IMR-90 (cell line): ENCODE results near the gene ANKS4B. TPM values are rescaled to one million over a fixed set of nuclear protein-coding genes. Genes with fewer than 3 reads are reported as not detected.

Experiments
- ATAC-seq: fragments of 200-7000 bp; cut with Tn5 transposase; 2 replicates; pipeline ENCODE4 v1.9.1; 2020; ENCODE audit warnings: low read depth, mild to moderate bottlenecking, moderate library complexity
- BruUV-seq: library from RNA; stranded (reverse); fragments of 400-500 nt; replicated peaks from 2 replicates; lab custom pipeline; 2021; lab: Mats Ljungman, UMichigan
- CTCF ChIA-PET: fragments of 300-600 bp; formaldehyde crosslinking; extraction: SDS; loops from one replicate; lab custom pipeline; 2021; ENCODE audit warnings: antibody characterized with exemption; lab: Yijun Ruan, JAX
- POLR2A ChIA-PET: fragments of 300-600 bp; sonication (Branson Sonifier 250); formaldehyde crosslinking; loops from one replicate; lab custom pipeline; 2022; ENCODE audit warnings: antibody characterized with exemption; ENCODE audit not compliant: unreplicated experiment; lab: Charles Lee
- DNase-seq: peaks from one replicate; pipeline ENCODE4 v3.0.0; 2013
- H2AFZ ChIP-seq: replicated peaks from 2 replicates; pipeline ENCODE3; 2013; ENCODE audit warnings: low read length, mild to moderate bottlenecking; ENCODE audit not compliant: poor library complexity
- H2AK5ac ChIP-seq: 2 replicates; pipeline ENCODE4 v1.6.1; 2013; ENCODE audit warnings: low read depth, low read length, inconsistent platforms
- H2AK9ac ChIP-seq: replicated peaks from 2 replicates; pipeline ENCODE3; 2013; ENCODE audit warnings: mild to moderate bottlenecking, low read depth, low read length, moderate library complexity; ENCODE audit not compliant: poor library complexity
- H2BK120ac ChIP-seq: 2 replicates; pipeline ENCODE4 v1.6.1; 2013; ENCODE audit warnings: low read depth, low read length, inconsistent platforms
- H2BK15ac ChIP-seq: 3 replicates; pipeline ENCODE4 v1.6.1; 2013; ENCODE audit warnings: low read depth, low read length, inconsistent platforms
- H2BK20ac ChIP-seq: 2 replicates; pipeline ENCODE4 v1.6.1; 2013; ENCODE audit warnings: low read depth, mild to moderate bottlenecking, inconsistent platforms, low read length, moderate library complexity
- H2BK5ac ChIP-seq: 2 replicates; pipeline ENCODE4 v1.6.1; 2013; ENCODE audit warnings: mild to moderate bottlenecking, low read depth, low read length, inconsistent platforms; ENCODE audit not compliant: poor library complexity, severe bottlenecking
- H3K14ac ChIP-seq: replicated peaks from 2 replicates; pipeline ENCODE4 v1.6.1; 2013; ENCODE audit warnings: low read depth, low read length, inconsistent platforms
- H3K18ac ChIP-seq: 2 replicates; pipeline ENCODE4 v1.6.1; 2013; ENCODE audit warnings: low read depth, low read length, control low read depth
- H3K23ac ChIP-seq: 2 replicates; pipeline ENCODE4 v1.6.1; 2013; ENCODE audit warnings: low read depth, low read length, inconsistent platforms
- H3K27ac ChIP-seq: 2 replicates; pipeline ENCODE4 v1.5.1; 2013; ENCODE audit warnings: mild to moderate bottlenecking, control low read depth, low read length; ENCODE audit not compliant: insufficient read depth
- H3K27me3 ChIP-seq: 2 replicates; pipeline ENCODE4 v1.6.1; 2013; ENCODE audit warnings: low read length; ENCODE audit not compliant: control insufficient read depth, insufficient read depth
- H3K36me3 ChIP-seq: 2 replicates; pipeline ENCODE4 v1.6.1; 2013; ENCODE audit warnings: low read length, mixed read lengths; ENCODE audit not compliant: control insufficient read depth, insufficient read depth
- H3K4ac ChIP-seq: 2 replicates; pipeline ENCODE4 v1.6.1; 2013; ENCODE audit warnings: low read depth, low read length, inconsistent platforms
- H3K4me1 ChIP-seq: 2 replicates; pipeline ENCODE4 v1.6.1; 2013; ENCODE audit warnings: low read length, mixed read lengths; ENCODE audit not compliant: control insufficient read depth, insufficient read depth
- H3K4me2 ChIP-seq: 2 replicates; pipeline ENCODE4 v1.6.1; 2013; ENCODE audit warnings: low read depth, mild to moderate bottlenecking, control low read depth, low read length, moderate library complexity
- H3K4me3 ChIP-seq: 2 replicates; pipeline ENCODE4 v1.5.1; 2013; ENCODE audit warnings: low read depth, mild to moderate bottlenecking, control low read depth, low read length, moderate library complexity; ENCODE audit not compliant: insufficient read depth
- H3K56ac ChIP-seq: 2 replicates; pipeline ENCODE4 v1.6.1; 2013; ENCODE audit warnings: low read length, inconsistent platforms; ENCODE audit not compliant: insufficient read depth; ENCODE audit errors: extremely low read depth
- H3K79me1 ChIP-seq, 2 experiments: 2 replicates each; pipeline ENCODE4 v1.6.1; 2013; ENCODE audit warnings: low read length in 2 of 2, inconsistent platforms in 1 of 2, low read depth in 1 of 2
- H3K9ac ChIP-seq: 2 replicates; pipeline ENCODE4 v1.6.1; 2013; ENCODE audit warnings: low read depth, low read length, control low read depth
- H3K9me1 ChIP-seq: 2 replicates; pipeline ENCODE4 v1.6.1; 2013; ENCODE audit warnings: low read length, inconsistent platforms; ENCODE audit not compliant: insufficient read depth
- H3K9me3 ChIP-seq: 2 replicates; pipeline ENCODE4 v1.6.1; 2013; ENCODE audit warnings: low read length; ENCODE audit not compliant: control insufficient read depth, insufficient read depth
- H4K20me1 ChIP-seq: 2 replicates; pipeline ENCODE4 v1.6.1; 2013; ENCODE audit warnings: low read length, inconsistent platforms; ENCODE audit not compliant: insufficient read depth
- H4K5ac ChIP-seq: 2 replicates; pipeline ENCODE4 v1.6.1; 2013; ENCODE audit warnings: mild to moderate bottlenecking, low read depth, low read length, control low read depth
- H4K8ac ChIP-seq, 2 experiments: 2 replicates each; pipeline ENCODE4 v1.6.1; 2013; ENCODE audit warnings: low read depth in 2 of 2, low read length in 2 of 2, control low read depth in 1 of 2, inconsistent platforms in 1 of 2
- H4K91ac ChIP-seq: 2 replicates; pipeline ENCODE4 v1.6.1; 2013; ENCODE audit warnings: low read depth, low read length, inconsistent platforms; ENCODE audit not compliant: insufficient read depth
- BHLHE40 ChIP-seq: fragments of 150-350 bp; IDR thresholded peaks from 2 replicates; pipeline ENCODE4 v1.6.1; 2016; ENCODE audit warnings: mild to moderate bottlenecking, low read depth, low read length
- CEBPB ChIP-seq: IDR thresholded peaks from 2 replicates; pipeline ENCODE4 v1.6.1; 2012; ENCODE audit warnings: low read depth, low read length, improper control_type of control experiment
- CHD1 ChIP-seq: IDR thresholded peaks from 2 replicates; pipeline ENCODE4 v1.6.1; 2012; ENCODE audit warnings: low read depth, low read length, improper control_type of control experiment
- CTCF ChIP-seq: conservative IDR thresholded peaks from 2 replicates; pipeline ENCODE4 v1.5.1; 2012; ENCODE audit warnings: mild to moderate bottlenecking, low read depth, low read length, improper control_type of control experiment
- MAZ ChIP-seq: IDR thresholded peaks from 2 replicates; pipeline ENCODE4 v1.6.1; 2012; ENCODE audit warnings: low read depth, mild to moderate bottlenecking, low read length, improper control_type of control experiment, moderate library complexity, borderline replicate concordance
- MXI1 ChIP-seq: IDR thresholded peaks from 2 replicates; pipeline ENCODE4 v1.6.1; 2012; ENCODE audit warnings: low read depth, mild to moderate bottlenecking, low read length, moderate library complexity, borderline replicate concordance
- POLR2A ChIP-seq: IDR thresholded peaks from 2 replicates; pipeline ENCODE4 v1.6.1; 2012; ENCODE audit warnings: mild to moderate bottlenecking, low read depth, low read length
- RAD21 ChIP-seq: IDR thresholded peaks from 2 replicates; pipeline ENCODE4 v1.6.1; 2012; ENCODE audit warnings: low read length, improper control_type of control experiment
- RCOR1 ChIP-seq: IDR thresholded peaks from 2 replicates; pipeline ENCODE4 v1.6.1; 2012; ENCODE audit warnings: mild to moderate bottlenecking, low read length, improper control_type of control experiment; ENCODE audit not compliant: insufficient replicate concordance
- WGBS, 2 experiments: methylation state at CpG; one replicate each; pipeline versions ENCODE4 v1.1.5 to v1.1.7; 2013; ENCODE audit warnings: missing lambda C conversion rate in 2 of 2; ENCODE audit not compliant: insufficient read length in 1 of 2; ENCODE audit errors: extremely low coverage in 2 of 2; 5-methylcytosine and 5-hydroxymethylcytosine counted together
- dilution Hi-C: fragments of 300-500 bp; cut with HindIII; formaldehyde crosslinking; loops from one replicate; pipeline ENCODE4 v1.14.3; 2018; ENCODE audit warnings: low sequenced_read_pairs; ENCODE audit not compliant: unreplicated experiment
- in situ Hi-C: fragments of 300-500 bp; cut with MboI; formaldehyde crosslinking; loops from 3 replicates; pipeline ENCODE4 v1.14.3; 2019; ENCODE audit warnings: low sequenced_read_pairs, inconsistent platforms, mixed read lengths
- intact Hi-C: fragments of 100-400 bp; cut with micrococcal nuclease; formaldehyde crosslinking; loops from 2 replicates; pipeline ENCODE4 v1.10.0; 2022
- polyA plus RNA-seq, 3 experiments: library from polyadenylated mRNA; depleted of rRNA; stranded (reverse); fragments of >200 nt; gene quantifications; 2 replicates each; pipeline ENCODE4 v1.2.3, GENCODE V29; 2012; ENCODE audit warnings: low replicate concordance in 1 of 3
- total RNA-seq: library from RNA; depleted of rRNA; stranded (reverse); fragments of >200 nt; gene quantifications from 2 replicates; pipeline ENCODE4 v1.2.3, GENCODE V29; 2012
- TF ChIP-seq, protein P1 (sequence below): fragments of 150-350 bp; IDR thresholded peaks from 2 replicates; pipeline ENCODE4 v1.6.1; 2017; ENCODE audit warnings: mild to moderate bottlenecking, antibody characterized with exemption, low read length, low read depth

The ANKS4B gene
- total and polyA plus RNA-seq, 2 of the 4 experiments (the other 2 are of a cell fraction), result not detected

- dilution Hi-C loops (no loop called here), in situ Hi-C loops (no loop called here), intact Hi-C loops (loop anchor here (1.0 to 5.0 kb wide), 4 partner anchors 256 to 1376 kb away; partner anchors contain the start of genes ERI2 and REXO5)
- Histone ChIP-seq H2BK20ac (no peak overlapping the region), H3K14ac (no peak overlapping the region; the same call in 1 of the 2 replicates), H3K18ac (no peak overlapping the region), H3K9ac (peak overlapping the region; percentile 25), H3K27ac (peak overlapping the region; percentile 15; the same call in 1 of the 2 replicates), H3K27me3 (no peaks in the 10 kb centered on the region), H2AFZ (peak overlapping the region; percentile 97), H3K36me3 (no peaks in the 10 kb centered on the region), H2BK120ac (0 out of 2 replicates have a peak overlapping the region, but pooled peaks have one; percentile 4), H3K56ac (0 out of 2 replicates have a peak overlapping the region, but pooled peaks have one; percentile 41), H3K23ac (no peak overlapping the region), H4K20me1 (no peaks in the 10 kb centered on the region), H3K4ac (peak overlapping the region; percentile 46), H3K79me1 (peaks cover 4% of the 10 kb centered on the region in 2 experiments; a peak in 2 of 4 replicates), H3K9me1 (no peaks in the 10 kb centered on the region), H2BK5ac (peak overlapping the region; percentile 63), H4K8ac (peak overlapping the region; percentile 26 to 49; a peak in 2 of 4 replicates), H4K5ac (peak overlapping the region; percentile 3; the same call in 1 of the 2 replicates), H3K4me1 (peaks cover 5% of the 10 kb centered on the region), H3K9me3 (no peaks in the 10 kb centered on the region), H2BK15ac (no peak overlapping the region; the same call in 2 of the 3 replicates), H4K91ac (peak overlapping the region; percentile 48; the same call in 1 of the 2 replicates), H2AK9ac (peak overlapping the region; percentile 75), H3K4me3 (peak overlapping the region; percentile 71), H2AK5ac (no peak overlapping the region), H3K4me2 (peak overlapping the region; percentile 83)
- peak; percentile 61 for DNase-seq
- peak; percentile 55; the same call in 1 of the 2 replicates for TF ChIP-seq MAZ
- TF ChIP-seq CHD1, result no peak
- no peak; the same call in 1 of the 2 replicates for TF ChIP-seq CEBPB
- peak; percentile 29 for TF ChIP-seq CTCF
- peak; percentile 9; the same call in 1 of the 2 replicates for TF ChIP-seq MXI1
- TF ChIP-seq, protein P1, sequence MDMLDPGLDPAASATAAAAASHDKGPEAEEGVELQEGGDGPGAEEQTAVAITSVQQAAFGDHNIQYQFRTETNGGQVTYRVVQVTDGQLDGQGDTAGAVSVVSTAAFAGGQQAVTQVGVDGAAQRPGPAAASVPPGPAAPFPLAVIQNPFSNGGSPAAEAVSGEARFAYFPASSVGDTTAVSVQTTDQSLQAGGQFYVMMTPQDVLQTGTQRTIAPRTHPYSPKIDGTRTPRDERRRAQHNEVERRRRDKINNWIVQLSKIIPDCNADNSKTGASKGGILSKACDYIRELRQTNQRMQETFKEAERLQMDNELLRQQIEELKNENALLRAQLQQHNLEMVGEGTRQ, result no peak
- TF ChIP-seq POLR2A, result peak; percentile 38; the same call in 1 of the 2 replicates
- TF ChIP-seq RCOR1, result no peak
- peak; percentile 73; the same call in 1 of the 2 replicates for TF ChIP-seq BHLHE40
- peak; percentile 18; the same call in 1 of the 2 replicates for TF ChIP-seq RAD21
- peak; percentile 76 for ATAC-seq
- WGBS, 2 experiments, result 0% methylated on average over 16 of the region's 60 CpGs; no CpG with 5 or more reads in 1 of the 2 experiments
- BruUV-seq, result no TSS peak
- ChIA-PET CTCF (interaction anchor here (0.6 to 2.4 kb wide), 19 partner anchors 10 to 1391 kb away, joined by 3 to 31 read pairs (median 4); partner anchors contain the start of gene LDAF1), POLR2A (no interaction called here)
Measured at GRCh38 chr16:21301168-21301894, 67.8 kb downstream of the ANKS4B start.
